GM12878 (cell line): ENCODE results near the gene BLACAT1. TPM values are rescaled to one million over a fixed set of nuclear protein-coding genes. Genes with fewer than 3 reads are reported as not detected.

Experiments
- ATAC-seq: fragments of 200-7000 bp; cut with Tn5 transposase; 3 replicates; pipeline ENCODE4 v1.9.1; 2020; ENCODE audit warnings: mild to moderate bottlenecking, moderate library complexity
- BruUV-seq: library from RNA; stranded (reverse); fragments of 400-500 nt; replicated peaks from 2 replicates; lab custom pipeline; 2021; lab: Mats Ljungman, UMichigan
- CTCF ChIA-PET: fragments of 300-600 bp; sonication (Branson Sonifier 250); formaldehyde crosslinking; extraction: SDS; loops from one replicate; lab custom pipeline; 2021; ENCODE audit warnings: inconsistent platforms; lab: Yijun Ruan, JAX
- POLR2A ChIA-PET: fragments of 350-600 bp; formaldehyde crosslinking; extraction: SDS; loops from one replicate; lab custom pipeline; 2021; ENCODE audit warnings: inconsistent platforms; lab: Charles Lee
- RAD21 ChIA-PET: fragments of 300-600 bp; sonication (Branson Sonifier 250); formaldehyde crosslinking; loops from one replicate; lab custom pipeline; 2023; ENCODE audit warnings: antibody characterized with exemption; ENCODE audit not compliant: unreplicated experiment; lab: Charles Lee
- SMC1A ChIA-PET: fragments of 300-600 bp; sonication (Branson Sonifier 250); formaldehyde crosslinking; loops from one replicate; lab custom pipeline; 2023; ENCODE audit not compliant: unreplicated experiment, uncharacterized antibody; lab: Charles Lee
- DNase-seq: peaks from one replicate; pipeline ENCODE4 v3.0.0-alpha.2; 2011; ENCODE audit warnings: low read depth, low spot score
- FAIRE-seq: peaks from 3 replicates; lab custom pipeline; 2011; peaks lifted over from hg19 to GRCh38; lab: Jason Lieb, UNC
- H2AFZ ChIP-seq: 2 replicates; pipeline ENCODE4 v1.6.0; 2011; ENCODE audit warnings: low read depth, low read length, control low read depth; ENCODE audit not compliant: control insufficient read depth
- H3K27ac ChIP-seq: 2 replicates; pipeline ENCODE4 v1.5.1; 2011; ENCODE audit warnings: control low read depth; ENCODE audit not compliant: control insufficient read depth, insufficient read depth
- H3K27me3 ChIP-seq, 2 experiments: replicated peaks in 1 of 2; 2 replicates each; pipeline versions ENCODE4 v1.6.0 to v1.6.1; 2011; ENCODE audit warnings: low read length in 1 of 2; ENCODE audit not compliant: control insufficient read depth in 2 of 2, insufficient read depth in 2 of 2
- H3K36me3 ChIP-seq, 2 experiments: 2 replicates each; pipeline ENCODE4 v1.5.1; 2011; ENCODE audit warnings: low read length in 1 of 2; ENCODE audit not compliant: control insufficient read depth in 2 of 2, insufficient read depth in 2 of 2
- H3K4me1 ChIP-seq: 2 replicates; pipeline ENCODE4 v1.6.1; 2011; ENCODE audit warnings: mild to moderate bottlenecking, low read length, moderate library complexity, mixed read lengths; ENCODE audit not compliant: control insufficient read depth, insufficient read depth
- H3K4me2 ChIP-seq: 2 replicates; pipeline ENCODE4 v1.6.0; 2011; ENCODE audit warnings: control low read depth; ENCODE audit not compliant: control insufficient read depth, insufficient read depth
- H3K4me3 ChIP-seq: fragments of 200-600 bp; sonication (generic); 2 replicates; pipeline ENCODE4 v1.5.1; 2016
- H3K79me2 ChIP-seq: 2 replicates; pipeline ENCODE4 v1.6.0; 2011; ENCODE audit warnings: low read length; ENCODE audit not compliant: control insufficient read depth, insufficient read depth
- H3K9ac ChIP-seq: 2 replicates; pipeline ENCODE4 v1.8.0; 2011; ENCODE audit warnings: low read length, control low read depth, mixed read lengths; ENCODE audit not compliant: control insufficient read depth, insufficient read depth
- H3K9me3 ChIP-seq: replicated peaks from 3 replicates; pipeline ENCODE4 v1.5.1; 2011; ENCODE audit warnings: mild to moderate bottlenecking, low read length; ENCODE audit not compliant: control insufficient read depth, insufficient read depth
- H4K20me1 ChIP-seq: 2 replicates; pipeline ENCODE4 v1.6.0; 2011; ENCODE audit not compliant: control insufficient read depth, insufficient read depth
- CBFB ChIP-seq: IDR thresholded peaks from 2 replicates; pipeline ENCODE4 v1.6.1; 2016; ENCODE audit warnings: antibody characterized with exemption, low read depth
- CHD1 ChIP-seq: IDR thresholded peaks from 2 replicates; pipeline ENCODE4 v1.6.1; 2012; ENCODE audit warnings: low read depth, low read length, improper control_type of control experiment
- DPF2 ChIP-seq: fragments of 450-650 bp; IDR thresholded peaks from 2 replicates; pipeline ENCODE4 v1.6.1; 2017; ENCODE audit warnings: mild to moderate bottlenecking
- FOXK2 ChIP-seq: fragments of 450-650 bp; IDR thresholded peaks from 2 replicates; pipeline ENCODE4 v1.6.1; 2017; ENCODE audit warnings: mild to moderate bottlenecking, moderate library complexity
- IKZF1 ChIP-seq: fragments of 450-650 bp; conservative IDR thresholded peaks from 2 replicates; pipeline ENCODE4 v1.6.1; 2017; ENCODE audit warnings: antibody characterized with exemption, mild to moderate bottlenecking
- MYB ChIP-seq: fragments of 150-350 bp; IDR thresholded peaks from 2 replicates; pipeline ENCODE4 v1.6.1; 2014; ENCODE audit warnings: mild to moderate bottlenecking, low read depth, low read length, borderline replicate concordance
- NBN ChIP-seq: fragments of 450-650 bp; IDR thresholded peaks from 2 replicates; pipeline ENCODE4 v1.6.1; 2016
- RUNX3 ChIP-seq: IDR thresholded peaks from 2 replicates; pipeline ENCODE4 v1.6.1; 2012; ENCODE audit warnings: low read length, inconsistent platforms
- STAT1 ChIP-seq: fragments of 450-650 bp; conservative IDR thresholded peaks from 2 replicates; pipeline ENCODE4 v1.6.1; 2014; ENCODE audit warnings: antibody characterized with exemption, mild to moderate bottlenecking
- USF1 ChIP-seq: IDR thresholded peaks from 2 replicates; pipeline ENCODE4 v1.6.1; 2011; ENCODE audit warnings: borderline replicate concordance, low read depth, mild to moderate bottlenecking, moderate library complexity, mixed read lengths, low read length; ENCODE audit not compliant: insufficient read depth; ENCODE audit errors: extremely low read length
- WGBS: methylation state at CpG from one replicate; pipeline ENCODE4 v1.1.6; 2016; ENCODE audit warnings: low lambda C conversion rate; ENCODE audit not compliant: insufficient replicate concordance, insufficient coverage; ENCODE audit errors: missing lambda C conversion rate; 5-methylcytosine and 5-hydroxymethylcytosine counted together
- in situ Hi-C: fragments of 300-500 bp; cut with MboI; formaldehyde crosslinking; loops from 9 replicates; pipeline ENCODE4 v1.14.3; 2018; ENCODE audit warnings: mixed read lengths
- intact Hi-C: fragments of 100-400 bp; cut with micrococcal nuclease; formaldehyde crosslinking; loops from one replicate; pipeline ENCODE4 v1.14.2; 2022; ENCODE audit not compliant: unreplicated experiment
- polyA plus RNA-seq, 11 experiments: library from polyadenylated mRNA; depleted of rRNA in 4 of 11; unstranded in 6 of 11; stranded (reverse) in 5 of 11; fragments of >200 nt; fragmentation: Nextera tagmentation in 4 of 11; fragmentation: Illumina TruSeq in 1 of 11; extraction: Ambion mirVana in 4 of 11; extraction: Trizol in 1 of 11; gene quantifications; 1 replicate in 1 of 11; 2 replicates in 10 of 11; pipeline versions ENCODE4 v1.2.1 to v1.2.3, GENCODE V29; 2011 to 2016; ENCODE audit warnings: inconsistent platforms in 2 of 11, missing spikeins in 2 of 11, low read depth in 1 of 11
- total RNA-seq, 4 experiments: library from RNA; depleted of rRNA in 3 of 4; stranded (reverse); fragments of >200 nt in 3 of 4; fragmentation: Illumina TruSeq in 1 of 4; extraction: Trizol in 1 of 4; gene quantifications; 2 replicates each; pipeline versions ENCODE4 v1.2.1 to v1.2.3, GENCODE V29; 2013 to 2021
- TF ChIP-seq, protein P1 (sequence below): fragments of 450-650 bp; IDR thresholded peaks from 2 replicates; pipeline ENCODE4 v1.6.1; 2018; ENCODE audit warnings: mild to moderate bottlenecking, low read depth, moderate library complexity; ENCODE audit not compliant: partially characterized antibody
- TF ChIP-seq, protein P2 (sequence below): fragments of 450-650 bp; IDR thresholded peaks from 2 replicates; pipeline ENCODE4 v1.6.1; 2016; ENCODE audit warnings: mild to moderate bottlenecking
- TF ChIP-seq, protein P3 (sequence below): IDR thresholded peaks from 2 replicates; pipeline ENCODE4 v1.6.1; 2012; ENCODE audit warnings: low read length, inconsistent platforms

Gene BLACAT1
- total and polyA plus RNA-seq, 10 of the 15 experiments (the other 5 are each of a cell fraction or from before 2014, with no cell fraction given) = 0.04 to 1.6 (median 0.15) TPM; not detected in 1

DNA sequence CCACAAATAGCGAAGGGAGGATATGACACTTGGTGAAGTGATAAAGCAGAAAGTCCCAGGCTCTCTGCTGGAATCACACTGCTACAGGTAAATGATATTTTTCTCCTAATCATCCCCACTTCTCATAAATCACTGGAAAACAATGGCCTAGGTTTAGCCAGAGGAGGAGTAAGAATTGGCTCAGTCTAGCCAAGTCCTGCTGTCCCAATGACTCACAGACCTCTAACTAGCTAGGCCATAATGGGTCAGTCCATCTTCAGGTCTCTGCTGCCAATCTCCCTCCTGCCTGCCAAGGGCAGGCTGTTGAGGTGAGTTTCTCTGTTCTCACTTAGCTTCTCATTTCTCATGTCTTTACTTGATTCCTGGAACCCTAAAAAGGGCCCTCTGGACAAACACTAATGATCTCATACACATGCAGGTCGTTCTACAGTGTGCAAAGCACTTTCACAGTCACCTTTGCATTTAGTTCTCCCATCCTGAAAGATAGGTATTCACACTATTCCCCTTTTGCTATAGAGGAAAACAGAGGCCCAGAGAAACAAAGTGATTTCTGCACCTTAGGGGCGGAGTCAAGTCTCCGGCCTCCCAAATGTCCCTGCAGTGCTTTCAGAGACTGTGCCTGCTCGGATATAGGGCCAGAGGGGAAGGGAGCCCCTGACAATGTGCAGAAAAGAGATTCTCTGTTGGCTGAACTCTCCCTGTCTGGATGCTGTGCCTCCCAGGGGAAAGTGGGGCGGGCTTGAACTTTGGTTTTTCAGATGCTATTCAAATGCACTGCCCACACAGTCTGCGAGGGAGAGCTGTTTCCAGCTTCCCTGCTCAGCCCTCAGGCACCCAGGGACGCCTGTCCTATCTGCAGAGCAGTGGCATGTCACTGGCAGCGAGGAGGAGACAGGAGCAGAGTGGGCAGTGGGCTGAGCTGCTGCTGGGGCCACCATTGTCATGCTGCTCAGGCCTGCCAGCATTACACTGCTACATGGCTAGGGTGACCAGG, 44.7 kb upstream of the BLACAT1 start (continued):
- TF ChIP-seq, protein P1, sequence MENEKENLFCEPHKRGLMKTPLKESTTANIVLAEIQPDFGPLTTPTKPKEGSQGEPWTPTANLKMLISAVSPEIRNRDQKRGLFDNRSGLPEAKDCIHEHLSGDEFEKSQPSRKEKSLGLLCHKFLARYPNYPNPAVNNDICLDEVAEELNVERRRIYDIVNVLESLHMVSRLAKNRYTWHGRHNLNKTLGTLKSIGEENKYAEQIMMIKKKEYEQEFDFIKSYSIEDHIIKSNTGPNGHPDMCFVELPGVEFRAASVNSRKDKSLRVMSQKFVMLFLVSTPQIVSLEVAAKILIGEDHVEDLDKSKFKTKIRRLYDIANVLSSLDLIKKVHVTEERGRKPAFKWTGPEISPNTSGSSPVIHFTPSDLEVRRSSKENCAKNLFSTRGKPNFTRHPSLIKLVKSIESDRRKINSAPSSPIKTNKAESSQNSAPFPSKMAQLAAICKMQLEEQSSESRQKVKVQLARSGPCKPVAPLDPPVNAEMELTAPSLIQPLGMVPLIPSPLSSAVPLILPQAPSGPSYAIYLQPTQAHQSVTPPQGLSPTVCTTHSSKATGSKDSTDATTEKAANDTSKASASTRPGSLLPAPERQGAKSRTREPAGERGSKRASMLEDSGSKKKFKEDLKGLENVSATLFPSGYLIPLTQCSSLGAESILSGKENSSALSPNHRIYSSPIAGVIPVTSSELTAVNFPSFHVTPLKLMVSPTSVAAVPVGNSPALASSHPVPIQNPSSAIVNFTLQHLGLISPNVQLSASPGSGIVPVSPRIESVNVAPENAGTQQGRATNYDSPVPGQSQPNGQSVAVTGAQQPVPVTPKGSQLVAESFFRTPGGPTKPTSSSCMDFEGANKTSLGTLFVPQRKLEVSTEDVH = no peak
- TF ChIP-seq STAT1 (no peak), DPF2 (no peak), FOXK2 (no peak)
- TF ChIP-seq, protein P2, sequence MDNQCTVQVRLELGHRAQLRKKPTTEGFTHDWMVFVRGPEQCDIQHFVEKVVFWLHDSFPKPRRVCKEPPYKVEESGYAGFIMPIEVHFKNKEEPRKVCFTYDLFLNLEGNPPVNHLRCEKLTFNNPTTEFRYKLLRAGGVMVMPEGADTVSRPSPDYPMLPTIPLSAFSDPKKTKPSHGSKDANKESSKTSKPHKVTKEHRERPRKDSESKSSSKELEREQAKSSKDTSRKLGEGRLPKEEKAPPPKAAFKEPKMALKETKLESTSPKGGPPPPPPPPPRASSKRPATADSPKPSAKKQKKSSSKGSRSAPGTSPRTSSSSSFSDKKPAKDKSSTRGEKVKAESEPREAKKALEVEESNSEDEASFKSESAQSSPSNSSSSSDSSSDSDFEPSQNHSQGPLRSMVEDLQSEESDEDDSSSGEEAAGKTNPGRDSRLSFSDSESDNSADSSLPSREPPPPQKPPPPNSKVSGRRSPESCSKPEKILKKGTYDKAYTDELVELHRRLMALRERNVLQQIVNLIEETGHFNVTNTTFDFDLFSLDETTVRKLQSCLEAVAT = no peak

DNA sequence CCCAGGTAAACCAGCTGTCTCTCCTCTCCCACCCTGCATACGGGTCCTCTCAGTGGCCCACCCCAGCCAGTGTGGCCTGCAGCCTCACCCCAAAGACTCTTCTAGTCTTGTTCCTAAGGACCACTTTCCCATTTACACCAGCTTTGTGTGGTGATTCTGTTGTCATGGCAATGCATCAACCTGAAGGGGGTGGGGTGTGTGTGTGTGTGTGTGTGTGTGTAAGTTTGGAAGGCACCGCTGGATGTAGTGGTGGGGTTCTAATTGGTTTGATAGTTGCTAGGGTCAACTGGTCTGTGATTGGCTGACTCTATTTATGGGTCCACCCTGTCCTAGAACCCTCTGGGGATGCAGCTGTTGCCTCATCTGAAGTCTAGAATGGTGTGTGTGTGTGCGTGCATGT, 43.9 kb upstream of the BLACAT1 start:
- no peaks in the 10 kb centered on the region for H4K20me1 ChIP-seq
- H3K79me2 ChIP-seq = no peaks in the 10 kb centered on the region
- H3K9ac ChIP-seq = no peak overlapping the region
- in situ Hi-C loops (no loop called here), intact Hi-C loops (loop anchor here (5.0 kb wide), 1 partner anchor 162 kb away; no protein-coding TSS in a partner anchor)
- ChIA-PET SMC1A (interaction anchor here (1.1 to 4.7 kb wide), 4 partner anchors 12 to 102 kb away, joined by 3 to 42 read pairs (median 12); no protein-coding TSS in a partner anchor), CTCF (interaction anchor here (1.2 to 22.4 kb wide), 5 partner anchors 11 to 270 kb away, joined by 3 to 891 read pairs (median 10); partner anchors contain the start of gene CDK18), POLR2A (no interaction called here), RAD21 (interaction anchor here (2.5 kb wide), 1 partner anchor 25 kb away, joined by 7 read pairs; no protein-coding TSS in a partner anchor)
- H3K4me2 ChIP-seq = no peak overlapping the region
- ATAC-seq = no peak
- DNase-seq = no peak
- no peaks in the 10 kb centered on the region for H3K36me3 ChIP-seq
- no peak overlapping the region for H3K27ac ChIP-seq
- WGBS = 26% methylated on average over 1 of the region's 3 CpGs
- H3K27me3 ChIP-seq = peaks cover 0 to under 1% of the 10 kb centered on the region in 2 experiments
- no peak overlapping the region for H3K4me3 ChIP-seq
- 0 out of 2 replicates have a peak, but pooled peaks cover under 1% of the 10 kb centered on the region for H3K4me1 ChIP-seq
- no peak for FAIRE-seq
- H3K9me3 ChIP-seq = no peaks in the 10 kb centered on the region
- no TSS peak for BruUV-seq
- no peak overlapping the region for H2AFZ ChIP-seq
- TF ChIP-seq RUNX3 (no peak), MYB (no peak), CBFB (no peak), IKZF1 (no peak), NBN (no peak), USF1 (no peak), CHD1 (no peak)
- TF ChIP-seq, protein P3, sequence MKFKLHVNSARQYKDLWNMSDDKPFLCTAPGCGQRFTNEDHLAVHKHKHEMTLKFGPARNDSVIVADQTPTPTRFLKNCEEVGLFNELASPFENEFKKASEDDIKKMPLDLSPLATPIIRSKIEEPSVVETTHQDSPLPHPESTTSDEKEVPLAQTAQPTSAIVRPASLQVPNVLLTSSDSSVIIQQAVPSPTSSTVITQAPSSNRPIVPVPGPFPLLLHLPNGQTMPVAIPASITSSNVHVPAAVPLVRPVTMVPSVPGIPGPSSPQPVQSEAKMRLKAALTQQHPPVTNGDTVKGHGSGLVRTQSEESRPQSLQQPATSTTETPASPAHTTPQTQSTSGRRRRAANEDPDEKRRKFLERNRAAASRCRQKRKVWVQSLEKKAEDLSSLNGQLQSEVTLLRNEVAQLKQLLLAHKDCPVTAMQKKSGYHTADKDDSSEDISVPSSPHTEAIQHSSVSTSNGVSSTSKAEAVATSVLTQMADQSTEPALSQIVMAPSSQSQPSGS = no peak
